ENCODE results near the gene EPHB2. TPM values are rescaled to one million over a fixed set of nuclear protein-coding genes. Genes with fewer than 3 reads are reported as not detected.

The EPHB2 gene
- polyA plus RNA-seq, 4 donors, result 1.1 to 52.5 (median 15.8) TPM

DNA sequence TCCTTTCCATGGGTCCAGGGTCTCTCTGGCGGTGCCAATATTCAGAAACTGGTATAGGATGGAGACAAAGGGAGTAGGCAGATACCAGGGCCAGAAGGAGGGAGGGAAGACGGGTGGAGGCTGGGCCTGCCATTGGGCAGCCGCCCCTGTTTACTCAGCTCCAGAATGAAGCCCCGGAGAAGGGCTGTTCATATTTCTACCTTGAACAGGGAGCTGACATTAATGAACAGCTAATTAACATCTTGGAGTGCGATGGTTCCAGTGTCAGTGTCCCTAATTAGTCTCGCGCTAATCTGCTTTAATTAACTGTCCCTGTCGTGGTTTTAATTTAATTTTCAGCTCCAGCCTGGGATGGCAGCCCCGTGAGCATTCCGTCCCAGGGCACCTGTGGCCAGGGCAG is 113.8 kb downstream of the EPHB2 start:
- 71 to 78% (median 76%) methylated on average over 10 of the region's 10 CpGs for WGBS, 3 donors
- H3K36me3 ChIP-seq (ENCODE audit: control insufficient read depth in 3 of 3, insufficient read depth in 2 of 3, low read depth in 1 of 3, low read length in 3 of 3), result peaks cover 0 to 45% (median 0%) of the 10 kb centered on the region in 3 donors
- H3K27me3 ChIP-seq (ENCODE audit: control insufficient read depth in 3 of 3, insufficient read depth in 3 of 3, low read length in 3 of 3), result no peaks in the 10 kb centered on the region
- FAIRE-seq (no peak), DNase-seq (no peak)
- H3K27ac ChIP-seq (ENCODE audit: low read depth in 1 of 3, low read length in 2 of 3), result no peak overlapping the region
- peaks cover 0 to 39% (median 2%) of the 10 kb centered on the region in 3 donors for H3K4me1 ChIP-seq (ENCODE audit: control insufficient read depth in 3 of 3, insufficient read depth in 2 of 3, low read depth in 1 of 3, low read length in 2 of 3)
- no peaks in the 10 kb centered on the region for H3K9me3 ChIP-seq (ENCODE audit: control insufficient read depth in 2 of 2, insufficient read depth in 1 of 2, low read depth in 1 of 2, low read length in 1 of 2)
- no peak overlapping the region for H3K4me3 ChIP-seq (ENCODE audit: low read depth in 1 of 3, low read length in 3 of 3)

DNA sequence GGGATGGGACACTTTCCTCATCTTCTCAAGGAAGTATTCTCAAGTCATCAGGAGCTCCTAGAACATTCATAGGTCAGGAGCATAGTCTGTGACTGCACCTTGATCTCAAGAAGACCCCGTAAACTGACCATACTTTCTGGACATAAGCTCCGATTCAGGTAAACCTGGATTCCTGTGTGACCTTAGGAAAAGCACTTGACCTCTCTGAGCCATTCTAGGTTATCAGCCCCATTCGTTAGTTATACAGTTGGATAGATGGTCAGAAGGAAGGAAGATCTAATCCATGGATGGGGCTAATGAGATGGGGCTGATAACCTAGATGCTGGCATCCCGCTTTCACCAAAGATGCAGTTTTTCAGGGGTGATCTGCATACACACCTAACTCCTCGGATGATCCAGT is 114.3 kb downstream of the EPHB2 start:
- H3K9me3 ChIP-seq (ENCODE audit: control insufficient read depth in 2 of 2, insufficient read depth in 1 of 2, low read depth in 1 of 2, low read length in 1 of 2), result no peaks in the 10 kb centered on the region
- H3K4me1 ChIP-seq (ENCODE audit: control insufficient read depth in 3 of 3, insufficient read depth in 2 of 3, low read depth in 1 of 3, low read length in 2 of 3), result peaks cover 0 to 42% (median 2%) of the 10 kb centered on the region in 3 donors
- H3K27ac ChIP-seq (ENCODE audit: low read depth in 1 of 3, low read length in 2 of 3), result no peak overlapping the region
- no peak for DNase-seq
- peaks cover 0 to 50% (median 0%) of the 10 kb centered on the region in 3 donors for H3K36me3 ChIP-seq (ENCODE audit: control insufficient read depth in 3 of 3, insufficient read depth in 2 of 3, low read depth in 1 of 3, low read length in 3 of 3)
- no peaks in the 10 kb centered on the region for H3K27me3 ChIP-seq (ENCODE audit: control insufficient read depth in 3 of 3, insufficient read depth in 3 of 3, low read length in 3 of 3)
- WGBS, 3 donors, result 81 to 89% (median 84%) methylated on average over 5 of the region's 5 CpGs
- H3K4me3 ChIP-seq (ENCODE audit: low read depth in 1 of 3, low read length in 3 of 3), result no peak overlapping the region
- no peak for FAIRE-seq

DNA sequence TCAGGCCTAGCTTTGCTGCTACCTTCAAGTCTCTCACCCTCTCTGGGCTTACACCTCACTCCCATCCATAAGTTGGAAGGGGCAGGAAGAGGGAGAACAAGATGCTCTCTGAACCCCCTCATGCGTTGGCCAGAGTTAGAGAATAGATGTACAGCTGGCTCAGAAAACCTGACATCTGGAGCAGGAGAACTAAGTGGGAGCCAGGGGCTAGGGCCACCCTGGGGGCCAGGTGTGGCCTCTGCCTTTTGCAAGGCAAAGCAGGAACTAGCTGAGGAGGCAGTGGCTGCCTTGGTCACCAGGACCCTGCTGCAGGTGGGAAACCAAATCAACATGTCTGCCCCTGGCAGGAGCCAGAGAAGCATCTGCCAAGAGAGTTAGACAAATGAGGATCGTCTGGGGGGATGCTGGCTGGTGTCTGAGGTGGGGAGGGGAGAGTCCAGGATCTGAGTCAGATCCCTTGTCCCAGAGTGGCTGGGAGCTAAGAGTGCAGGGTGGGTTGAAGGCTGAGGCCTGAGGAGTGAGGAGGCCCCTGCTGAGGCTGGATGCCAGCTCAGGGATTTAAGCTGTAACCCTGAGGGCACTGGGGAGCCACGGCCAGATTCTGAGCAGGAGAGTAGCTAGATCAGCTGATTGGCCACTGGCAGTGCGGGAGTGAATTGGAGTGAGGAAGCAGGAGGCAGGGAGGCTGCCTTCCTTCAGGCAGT is 115.0 kb downstream of the EPHB2 start:
- Histone ChIP-seq H3K36me3 (ENCODE audit: control insufficient read depth in 3 of 3, insufficient read depth in 2 of 3, low read depth in 1 of 3, low read length in 3 of 3) (peaks cover 0 to 53% (median 0%) of the 10 kb centered on the region in 3 donors), H3K27me3 (ENCODE audit: control insufficient read depth in 3 of 3, insufficient read depth in 3 of 3, low read length in 3 of 3) (no peaks in the 10 kb centered on the region), H3K4me1 (ENCODE audit: control insufficient read depth in 3 of 3, insufficient read depth in 2 of 3, low read depth in 1 of 3, low read length in 2 of 3) (peaks cover 0 to 42% (median 2%) of the 10 kb centered on the region in 3 donors), H3K27ac (ENCODE audit: low read depth in 1 of 3, low read length in 2 of 3) (peak overlapping the region in 1 of 3 donors; percentile 19), H3K9me3 (ENCODE audit: control insufficient read depth in 2 of 2, insufficient read depth in 1 of 2, low read depth in 1 of 2, low read length in 1 of 2) (no peaks in the 10 kb centered on the region), H3K4me3 (ENCODE audit: low read depth in 1 of 3, low read length in 3 of 3) (no peak overlapping the region)
- WGBS, 3 donors, result 44 to 62% (median 47%) methylated on average over 4 of the region's 4 CpGs
- no peak for DNase-seq
- FAIRE-seq, result no peak

DNA sequence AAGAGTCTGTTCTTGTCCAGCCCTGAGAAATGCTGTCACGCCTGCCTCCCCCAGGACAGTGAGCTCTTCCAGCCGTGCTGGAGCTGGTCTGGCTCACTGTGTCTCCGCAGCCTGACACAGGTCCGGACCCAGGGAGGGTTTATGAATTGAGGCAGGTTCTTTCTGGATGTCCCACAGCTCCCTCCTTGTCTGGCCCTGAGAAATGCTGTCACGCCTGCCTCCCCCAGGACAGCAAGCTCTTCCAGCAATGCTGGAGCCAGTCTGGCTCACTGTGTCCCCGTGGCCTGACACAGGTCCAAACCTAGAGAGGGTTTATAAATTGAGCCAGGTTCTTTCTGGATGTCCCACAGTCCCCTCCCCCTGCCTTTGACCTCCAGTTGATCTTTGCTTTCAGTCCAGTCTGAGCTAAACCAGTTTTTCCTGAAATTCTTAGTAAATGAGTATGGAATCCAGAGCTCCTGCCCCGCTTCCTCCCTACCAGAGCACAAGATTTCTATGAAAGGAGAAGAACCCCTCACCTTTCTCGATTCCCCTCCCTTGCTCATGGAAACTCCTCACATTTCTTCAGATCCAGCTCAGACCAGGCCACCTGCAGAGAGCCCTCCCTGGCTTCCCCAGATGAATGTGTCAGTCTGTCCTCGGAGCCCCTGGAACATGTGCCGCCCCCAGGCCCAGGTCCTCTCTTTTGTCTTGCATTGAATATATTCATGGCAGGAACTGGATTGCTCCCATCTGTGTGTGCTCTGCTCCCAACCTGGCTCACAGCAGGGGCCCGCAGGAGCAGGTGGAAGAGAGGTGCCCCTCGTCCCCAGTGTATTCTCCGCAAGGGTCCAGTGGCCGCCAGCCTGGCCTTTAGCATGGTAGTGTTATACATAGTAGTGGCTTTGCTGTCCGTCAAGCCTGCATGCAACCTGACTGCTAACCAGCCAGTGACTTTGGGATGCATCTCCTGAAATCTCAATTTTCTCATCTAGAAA is 116.3 kb downstream of the EPHB2 start:
- Histone ChIP-seq H3K27ac (ENCODE audit: low read depth in 1 of 3, low read length in 2 of 3) (peak overlapping the region in 1 of 3 donors; percentile 24), H3K4me1 (ENCODE audit: control insufficient read depth in 3 of 3, insufficient read depth in 2 of 3, low read depth in 1 of 3, low read length in 2 of 3) (peaks cover 0 to 45% (median 2%) of the 10 kb centered on the region in 3 donors), H3K9me3 (ENCODE audit: control insufficient read depth in 2 of 2, insufficient read depth in 1 of 2, low read depth in 1 of 2, low read length in 1 of 2) (no peaks in the 10 kb centered on the region), H3K4me3 (ENCODE audit: low read depth in 1 of 3, low read length in 3 of 3) (no peak overlapping the region), H3K36me3 (ENCODE audit: control insufficient read depth in 3 of 3, insufficient read depth in 2 of 3, low read depth in 1 of 3, low read length in 3 of 3) (peaks cover 0 to 64% (median 0%) of the 10 kb centered on the region in 3 donors), H3K27me3 (ENCODE audit: control insufficient read depth in 3 of 3, insufficient read depth in 3 of 3, low read length in 3 of 3) (no peaks in the 10 kb centered on the region)
- no peak for FAIRE-seq
- DNase-seq, result peak in 1 of 2 donors; percentile 72
- 71 to 79% (median 74%) methylated on average over 15 of the region's 15 CpGs for WGBS, 3 donors

DNA sequence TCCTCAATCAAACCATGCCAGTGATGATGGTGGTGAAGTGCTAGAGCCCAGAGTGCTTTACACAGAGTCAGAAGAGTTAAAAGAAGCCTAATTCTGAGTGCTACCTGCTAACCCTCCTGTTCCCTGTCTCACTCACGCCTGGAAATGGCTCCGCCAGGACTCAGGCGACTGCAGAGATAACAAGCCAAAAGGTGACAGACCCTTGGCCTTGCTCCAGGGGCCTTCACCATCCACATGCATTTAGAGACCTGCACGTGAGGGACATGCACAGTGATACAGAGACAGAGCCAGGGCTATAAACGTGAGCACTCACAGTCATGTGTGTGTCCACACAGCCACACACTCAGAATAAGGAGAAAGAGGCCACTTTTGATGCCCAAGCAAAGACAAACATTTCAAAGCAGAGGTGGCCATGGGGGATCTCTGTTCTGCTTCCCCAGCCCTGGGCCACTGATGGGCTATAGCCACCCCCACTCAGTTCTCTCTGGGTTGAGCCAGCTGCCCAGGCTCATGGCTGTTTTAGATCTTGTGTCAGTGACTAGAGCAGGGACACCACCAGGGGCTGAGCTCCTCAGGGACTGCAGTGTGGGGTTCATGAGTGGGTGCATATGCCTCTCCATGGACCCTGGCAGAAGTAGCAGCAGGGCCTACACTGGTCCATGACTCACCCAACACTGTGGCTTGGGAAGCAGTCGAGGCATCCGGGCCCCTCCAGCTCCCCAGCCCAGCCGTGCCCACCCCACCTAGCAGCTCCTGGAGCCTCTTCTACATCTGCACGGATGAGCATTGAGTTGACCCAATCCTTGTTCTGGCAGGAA is 117.2 kb downstream of the EPHB2 start:
- Histone ChIP-seq H3K4me1 (ENCODE audit: control insufficient read depth in 3 of 3, insufficient read depth in 2 of 3, low read depth in 1 of 3, low read length in 2 of 3) (peaks cover 2 to 45% (median 4%) of the 10 kb centered on the region in 3 donors), H3K27ac (ENCODE audit: low read depth in 1 of 3, low read length in 2 of 3) (no peak overlapping the region), H3K27me3 (ENCODE audit: control insufficient read depth in 3 of 3, insufficient read depth in 3 of 3, low read length in 3 of 3) (no peaks in the 10 kb centered on the region), H3K4me3 (ENCODE audit: low read depth in 1 of 3, low read length in 3 of 3) (no peak overlapping the region), H3K36me3 (ENCODE audit: control insufficient read depth in 3 of 3, insufficient read depth in 2 of 3, low read depth in 1 of 3, low read length in 3 of 3) (peaks cover 0 to 61% (median 0%) of the 10 kb centered on the region in 3 donors), H3K9me3 (ENCODE audit: control insufficient read depth in 2 of 2, insufficient read depth in 1 of 2, low read depth in 1 of 2, low read length in 1 of 2) (no peaks in the 10 kb centered on the region)
- 61 to 73% (median 72%) methylated on average over 9 of the region's 9 CpGs for WGBS, 3 donors
- FAIRE-seq, result no peak
- DNase-seq, result peak in 1 of 2 donors; percentile 44

DNA sequence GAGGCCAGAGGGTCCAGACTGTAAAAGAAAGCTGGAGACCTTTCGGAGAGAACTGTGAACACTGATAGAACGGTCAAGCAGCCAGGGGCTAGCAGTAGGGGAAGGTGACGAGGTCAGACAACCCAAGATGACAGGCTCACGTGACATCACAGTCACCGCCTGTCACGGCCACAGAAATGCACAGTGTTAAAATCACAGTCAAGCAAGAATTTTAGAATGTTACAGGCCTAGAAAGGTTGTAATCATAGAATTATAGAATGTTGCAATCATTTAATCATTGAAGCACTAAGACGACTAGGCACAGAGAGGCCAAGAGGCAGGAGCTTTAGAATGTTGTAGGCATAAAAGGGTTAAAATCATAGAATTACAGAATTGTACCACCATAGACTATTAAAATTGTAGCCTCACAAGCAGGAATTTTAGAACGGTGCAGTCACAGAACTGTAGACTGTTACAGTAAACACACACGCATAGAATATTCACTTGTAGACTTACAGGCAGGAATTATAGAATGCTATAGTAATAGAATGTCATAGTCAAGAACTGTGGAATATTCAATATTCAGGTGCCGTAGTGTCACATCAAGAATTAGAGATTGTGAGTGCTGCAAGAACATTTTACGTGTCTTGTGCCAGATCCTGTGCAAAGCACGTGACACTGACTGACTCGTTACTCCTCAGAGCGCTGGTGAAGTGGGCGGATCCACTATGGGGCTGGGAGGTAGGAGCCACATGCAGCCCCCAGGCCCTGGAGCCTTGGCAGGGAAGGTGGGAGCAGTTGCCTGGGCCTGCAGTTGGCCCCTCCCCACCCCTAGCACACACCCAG is 118.1 kb downstream of the EPHB2 start:
- Histone ChIP-seq H3K4me3 (ENCODE audit: low read depth in 1 of 3, low read length in 3 of 3) (no peak overlapping the region), H3K27me3 (ENCODE audit: control insufficient read depth in 3 of 3, insufficient read depth in 3 of 3, low read length in 3 of 3) (no peaks in the 10 kb centered on the region), H3K9me3 (ENCODE audit: control insufficient read depth in 2 of 2, insufficient read depth in 1 of 2, low read depth in 1 of 2, low read length in 1 of 2) (no peaks in the 10 kb centered on the region), H3K4me1 (ENCODE audit: control insufficient read depth in 3 of 3, insufficient read depth in 2 of 3, low read depth in 1 of 3, low read length in 2 of 3) (peaks cover 2 to 45% (median 4%) of the 10 kb centered on the region in 3 donors), H3K36me3 (ENCODE audit: control insufficient read depth in 3 of 3, insufficient read depth in 2 of 3, low read depth in 1 of 3, low read length in 3 of 3) (peaks cover 0 to 59% (median 0%) of the 10 kb centered on the region in 3 donors), H3K27ac (ENCODE audit: low read depth in 1 of 3, low read length in 2 of 3) (no peak overlapping the region)
- DNase-seq, result peak in 1 of 2 donors; percentile 58
- no peak for FAIRE-seq
- 80 to 82% (median 81%) methylated on average over 15 of the region's 15 CpGs for whole genome bisulfite sequencing, 3 donors

DNA sequence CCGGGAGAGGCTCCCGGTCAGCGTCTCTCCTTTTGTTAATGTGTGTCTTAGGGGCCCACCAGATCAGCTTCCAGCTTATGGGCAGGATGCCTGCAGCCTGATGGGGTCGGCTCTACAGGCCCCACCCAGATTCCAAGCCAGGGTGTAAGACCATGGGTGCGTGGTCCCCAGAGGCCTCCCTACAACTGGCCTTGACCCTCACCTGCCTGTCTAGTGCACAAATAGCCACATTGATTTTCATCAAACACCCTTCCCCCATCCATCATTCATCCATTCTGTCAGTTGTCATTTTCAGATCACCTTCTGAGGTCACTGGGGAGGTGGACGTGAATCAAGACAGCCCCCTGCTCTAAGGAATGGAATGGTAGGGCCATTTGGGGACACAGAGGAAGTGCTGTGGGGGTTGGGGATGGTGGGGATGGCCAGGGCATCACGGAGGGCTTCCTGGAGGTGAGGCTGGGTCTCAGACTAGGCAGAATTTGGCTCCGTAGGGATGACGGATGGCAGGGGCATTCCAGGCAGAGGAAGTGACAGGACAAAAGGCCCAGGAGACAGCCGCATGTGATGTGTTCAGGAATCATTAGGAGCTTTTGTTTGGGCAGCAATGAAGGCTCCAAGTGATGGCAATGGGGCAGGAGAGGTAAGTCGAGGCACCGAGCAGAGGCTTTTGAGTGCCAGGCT is 118.8 kb downstream of the EPHB2 start:
- Histone ChIP-seq H3K27ac (ENCODE audit: low read depth in 1 of 3, low read length in 2 of 3) (no peak overlapping the region), H3K36me3 (ENCODE audit: control insufficient read depth in 3 of 3, insufficient read depth in 2 of 3, low read depth in 1 of 3, low read length in 3 of 3) (peaks cover 0 to 56% (median 0%) of the 10 kb centered on the region in 3 donors), H3K27me3 (ENCODE audit: control insufficient read depth in 3 of 3, insufficient read depth in 3 of 3, low read length in 3 of 3) (no peaks in the 10 kb centered on the region), H3K4me3 (ENCODE audit: low read depth in 1 of 3, low read length in 3 of 3) (no peak overlapping the region), H3K9me3 (ENCODE audit: control insufficient read depth in 2 of 2, insufficient read depth in 1 of 2, low read depth in 1 of 2, low read length in 1 of 2) (no peaks in the 10 kb centered on the region), H3K4me1 (ENCODE audit: control insufficient read depth in 3 of 3, insufficient read depth in 2 of 3, low read depth in 1 of 3, low read length in 2 of 3) (peaks cover 2 to 45% (median 4%) of the 10 kb centered on the region in 3 donors)
- WGBS, 3 donors, result 57 to 64% (median 63%) methylated on average over 12 of the region's 12 CpGs
- no peak for FAIRE-seq
- no peak for DNase-seq
